Tibial nerve (tissue), 3 donors: Measurements from ENCODE around the gene ATP8A1.

ENCODE experiments used
- POLR2A ChIP-seq, 2 donors: fragments of 450-650 bp; IDR thresholded peaks; one replicate each; pipeline ENCODE4 v1.6.1; 2017; ENCODE audit warnings: antibody characterized with exemption in 2 of 2, mild to moderate bottlenecking in 2 of 2, moderate library complexity in 2 of 2
- TF ChIP-seq, protein P1 (sequence below), 5 experiments: fragments of 200-600 bp in 3 of 5; fragments of 450-650 bp in 2 of 5; sonication (generic) in 3 of 5; IDR thresholded peaks; one replicate each; pipeline ENCODE4 v1.5.1; 2016 to 2019; ENCODE audit warnings: antibody characterized with exemption in 5 of 5, mild to moderate bottlenecking in 3 of 5, moderate library complexity in 2 of 5

DNA sequence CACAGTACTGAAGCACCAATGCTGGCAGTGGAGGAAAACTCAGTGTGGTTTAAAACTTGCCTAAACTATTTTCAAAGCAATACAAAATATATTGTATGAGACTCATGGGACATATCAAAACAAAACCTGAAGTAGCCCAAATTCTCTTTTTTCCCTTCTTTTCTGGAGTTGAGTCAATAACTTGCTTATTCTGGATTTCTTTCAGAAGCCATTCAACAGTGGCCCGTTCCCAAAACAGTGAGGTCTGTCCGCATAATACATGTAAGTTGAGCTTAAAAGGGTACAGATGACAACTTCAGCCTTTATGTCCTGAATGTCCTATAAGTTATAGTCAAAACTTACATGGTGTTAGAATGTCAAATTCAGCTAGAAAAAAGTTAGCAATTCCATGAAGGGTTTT lies 158.9 kb downstream of the ATP8A1 start:
- no peak for TF ChIP-seq POLR2A (IDR thresholded peaks at IDR 0.05)
- TF ChIP-seq, protein P1, sequence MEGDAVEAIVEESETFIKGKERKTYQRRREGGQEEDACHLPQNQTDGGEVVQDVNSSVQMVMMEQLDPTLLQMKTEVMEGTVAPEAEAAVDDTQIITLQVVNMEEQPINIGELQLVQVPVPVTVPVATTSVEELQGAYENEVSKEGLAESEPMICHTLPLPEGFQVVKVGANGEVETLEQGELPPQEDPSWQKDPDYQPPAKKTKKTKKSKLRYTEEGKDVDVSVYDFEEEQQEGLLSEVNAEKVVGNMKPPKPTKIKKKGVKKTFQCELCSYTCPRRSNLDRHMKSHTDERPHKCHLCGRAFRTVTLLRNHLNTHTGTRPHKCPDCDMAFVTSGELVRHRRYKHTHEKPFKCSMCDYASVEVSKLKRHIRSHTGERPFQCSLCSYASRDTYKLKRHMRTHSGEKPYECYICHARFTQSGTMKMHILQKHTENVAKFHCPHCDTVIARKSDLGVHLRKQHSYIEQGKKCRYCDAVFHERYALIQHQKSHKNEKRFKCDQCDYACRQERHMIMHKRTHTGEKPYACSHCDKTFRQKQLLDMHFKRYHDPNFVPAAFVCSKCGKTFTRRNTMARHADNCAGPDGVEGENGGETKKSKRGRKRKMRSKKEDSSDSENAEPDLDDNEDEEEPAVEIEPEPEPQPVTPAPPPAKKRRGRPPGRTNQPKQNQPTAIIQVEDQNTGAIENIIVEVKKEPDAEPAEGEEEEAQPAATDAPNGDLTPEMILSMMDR (IDR thresholded peaks at IDR 0.05) = no peak
